ENCODE data around the gene RAB23. TPM values are rescaled to one million over a fixed set of nuclear protein-coding genes. Genes with fewer than 3 reads are reported as not detected.

Gene RAB23
- total and polyA plus RNA-seq, 2 of the 8 experiments (the other 6 are each of a cell fraction or from before 2014, with no cell fraction given), result 6.5 to 17.2 TPM

DNA sequence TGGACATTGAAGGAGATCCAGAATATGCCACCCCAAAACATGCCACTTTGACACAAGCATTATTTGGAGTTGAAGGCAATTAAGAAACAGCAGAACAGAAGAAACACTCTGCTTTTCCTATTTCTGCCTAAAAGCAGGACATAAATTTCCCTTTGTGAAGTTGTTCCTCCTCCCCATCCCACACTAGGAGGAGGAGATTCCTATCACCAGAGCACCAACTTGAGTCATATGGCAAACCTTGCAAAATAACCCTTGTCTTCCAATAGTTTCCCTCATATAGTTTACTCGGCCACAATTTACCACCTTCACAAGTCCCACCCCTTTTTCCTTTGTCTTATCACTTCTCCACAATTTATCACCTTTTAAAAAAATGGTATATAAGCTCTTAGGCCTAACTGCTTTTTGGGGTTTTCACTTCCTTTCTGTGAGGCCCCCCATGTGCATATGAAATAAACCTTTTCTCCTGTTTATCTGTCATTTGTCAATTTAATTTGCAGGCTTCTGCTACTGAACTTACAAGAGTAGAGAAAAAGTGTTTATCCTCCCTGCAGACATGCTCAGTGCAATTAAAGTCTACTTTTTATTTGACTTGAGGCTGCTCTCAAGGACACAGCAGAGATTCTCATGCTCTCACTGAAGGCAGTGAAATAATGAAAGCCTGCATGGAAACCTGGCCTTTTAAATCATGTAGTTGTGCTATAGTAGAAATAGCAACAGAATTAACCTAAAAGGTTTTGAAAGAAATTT is 2.8 kb upstream of the RAB23 start:
- FAIRE-seq, result no peak
- Histone ChIP-seq H4K91ac (replicated peaks; ENCODE audit: insufficient read length, low read length) (no peak overlapping the region), H3K27ac (ENCODE audit: low read depth, low read length) (no peak overlapping the region)
- TF ChIP-seq HDAC2 (IDR thresholded peaks at IDR 0.05; ENCODE audit: borderline replicate concordance in 1 of 2, low read depth in 2 of 2, low read length in 2 of 2) (no peak), KDM5A (IDR thresholded peaks at IDR 0.05; ENCODE audit: low read length) (no peak), CHD1 (IDR thresholded peaks at IDR 0.05; ENCODE audit: low read depth, low read length) (no peak), CHD2 (IDR thresholded peaks at IDR 0.05; ENCODE audit: low read length) (no peak), JUND (IDR thresholded peaks at IDR 0.05; ENCODE audit: low read length) (no peak), RFX5 (IDR thresholded peaks at IDR 0.05; ENCODE audit: borderline replicate concordance, low read depth, low read length) (no peak), CBX5 (IDR thresholded peaks at IDR 0.05; ENCODE audit: low read depth, low read length) (no peak), SP1 (IDR thresholded peaks at IDR 0.05; ENCODE audit: low read depth, low read length) (no peak), SIX5 (IDR thresholded peaks at IDR 0.05; ENCODE audit: low read depth, low read length) (no peak), CTBP2 (IDR thresholded peaks at IDR 0.05; ENCODE audit: borderline replicate concordance, insufficient read depth, insufficient read length, low read length) (no peak), ZNF274 (IDR thresholded peaks at IDR 0.05; ENCODE audit: borderline replicate concordance, extremely low read depth, low read length) (no peak), BCL11A (IDR thresholded peaks at IDR 0.05; ENCODE audit: low read depth in 2 of 2, low read length in 2 of 2) (no peak)
- TF ChIP-seq, protein P1, sequence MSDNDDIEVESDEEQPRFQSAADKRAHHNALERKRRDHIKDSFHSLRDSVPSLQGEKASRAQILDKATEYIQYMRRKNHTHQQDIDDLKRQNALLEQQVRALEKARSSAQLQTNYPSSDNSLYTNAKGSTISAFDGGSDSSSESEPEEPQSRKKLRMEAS (IDR thresholded peaks at IDR 0.05), result no peak

More for the DNA sequence above, 2.8 kb upstream of the RAB23 start:
- H2BK20ac ChIP-seq (ENCODE audit: low read length), result no peak overlapping the region
- DNase-seq (ENCODE audit: low read depth in 1 of 2, low spot score in 2 of 2), result no peak
- no peak overlapping the region for H3K4me3 ChIP-seq (ENCODE audit: extremely low read depth in 1 of 4, insufficient read depth in 2 of 4, low read depth in 3 of 4, low read length in 4 of 4)
- H3K27me3 ChIP-seq (replicated peaks in 1 of 4; ENCODE audit: control insufficient read depth in 3 of 4, extremely low read depth in 1 of 4, insufficient read depth in 3 of 4, low read length in 3 of 4), result no peaks in the 10 kb centered on the region
- WGBS, 2 experiments (ENCODE audit: extremely low coverage in 1 of 2, insufficient coverage in 1 of 2, insufficient read length in 1 of 2, insufficient replicate concordance in 2 of 2, low coverage in 1 of 2, low lambda C conversion rate in 2 of 2, missing lambda C conversion rate in 1 of 2), result 73% methylated on average over 1 of the region's 1 CpG; no CpG with 5 or more reads in 1 of the 2 experiments
- no peak overlapping the region for H3K56ac ChIP-seq (replicated peaks; ENCODE audit: insufficient read length, low read depth, low read length)
- no peak overlapping the region for H3K23ac ChIP-seq (ENCODE audit: insufficient read length)
- no peak overlapping the region for H4K8ac ChIP-seq (ENCODE audit: extremely low read depth, insufficient read depth, low read length)
- ChIA-PET POLR2A (ENCODE audit: partially characterized antibody) (no interaction called here), CTCF (ENCODE audit: partially characterized antibody) (no interaction called here)
- no peak overlapping the region for H2BK5ac ChIP-seq (ENCODE audit: low read depth, low read length)
- H4K20me1 ChIP-seq (replicated peaks in 1 of 2; ENCODE audit: control insufficient read depth in 1 of 2, insufficient read depth in 2 of 2, low read length in 2 of 2), result peaks cover 0 to 3% of the 10 kb centered on the region in 2 experiments
- H3K79me2 ChIP-seq (ENCODE audit: control insufficient read depth in 1 of 2, insufficient read depth in 2 of 2, low read length in 2 of 2), result peaks cover 0 to 14% of the 10 kb centered on the region in 2 experiments; a peak in 3 of 4 replicates
- H3K18ac ChIP-seq (ENCODE audit: extremely low read depth, low read length), result no peak overlapping the region
- H3K4me2 ChIP-seq (ENCODE audit: insufficient read depth in 1 of 2, low read depth in 2 of 2, low read length in 2 of 2), result no peak overlapping the region
- H2BK120ac ChIP-seq (replicated peaks; ENCODE audit: low read depth, low read length), result no peak overlapping the region
- no peak overlapping the region for H4K5ac ChIP-seq (ENCODE audit: insufficient read length, low read depth, low read length)
- H2BK15ac ChIP-seq (ENCODE audit: low read length), result no peak overlapping the region
- peaks cover 7% of the 10 kb centered on the region for H3K23me2 ChIP-seq (ENCODE audit: low read depth, low read length)
- H3K4me1 ChIP-seq (replicated peaks in 1 of 4; ENCODE audit: control insufficient read depth in 3 of 4, insufficient read depth in 4 of 4, low read length in 3 of 4), result peaks cover 0 to 3% (median under 1%) of the 10 kb centered on the region in 4 experiments; a peak in 2 of 7 replicates
- H3K9ac ChIP-seq (replicated peaks in 1 of 4; ENCODE audit: extremely low read depth in 1 of 4, low read depth in 3 of 4, low read length in 3 of 4), result no peak overlapping the region
- H3K4ac ChIP-seq (replicated peaks; ENCODE audit: insufficient read length, low read depth, low read length), result no peak overlapping the region
- H3K79me1 ChIP-seq (ENCODE audit: low read depth, low read length), result no peaks in the 10 kb centered on the region
- H2AK5ac ChIP-seq (ENCODE audit: low read depth, low read length), result no peak overlapping the region
- 0 out of 4 replicates have a peak, but pooled peaks cover 0 to 4% of the 10 kb centered on the region in 2 experiments for H3K9me3 ChIP-seq (ENCODE audit: insufficient read depth in 2 of 2, low read depth in 1 of 2, low read length in 1 of 2)
- peaks cover 0 to 3% (median 0%) of the 10 kb centered on the region in 4 experiments; a peak in 1 of 8 replicates for H3K36me3 ChIP-seq (ENCODE audit: control insufficient read depth in 2 of 4, insufficient read depth in 4 of 4, low read length in 3 of 4)
- no peak overlapping the region for H3K14ac ChIP-seq (ENCODE audit: insufficient read length)
- no peak overlapping the region for H2BK12ac ChIP-seq (ENCODE audit: low read depth, low read length)
- no peak overlapping the region for H2AFZ ChIP-seq (ENCODE audit: low read length)
